Testis (tissue), 2 donors: ENCODE results near the gene RETN.

ENCODE experiments used
- CTCF ChIP-seq, 3 experiments: fragments of 450-650 bp in 2 of 3; fragments of 200-600 bp in 1 of 3; sonication (generic) in 1 of 3; IDR thresholded peaks; one replicate each; pipeline ENCODE4 v1.5.1; 2016 to 2019; ENCODE audit warnings: antibody characterized with exemption in 3 of 3, mild to moderate bottlenecking in 2 of 3, moderate library complexity in 1 of 3
- POLR2A ChIP-seq: fragments of 450-650 bp; IDR thresholded peaks from one replicate; pipeline ENCODE4 v1.6.1; 2017; ENCODE audit warnings: antibody characterized with exemption, mild to moderate bottlenecking, moderate library complexity

GRCh38 chr19:7674010-7675005 is 5.5 kb downstream of the RETN start:
- no peak for TF ChIP-seq CTCF (IDR thresholded peaks at IDR 0.05)
- no peak for TF ChIP-seq POLR2A
